GM12892 (cell line): ENCODE data around the gene TTC38.

Experiments
- POLR2A ChIP-seq: IDR thresholded peaks from 2 replicates; pipeline ENCODE4 v1.6.1; 2011; ENCODE audit warnings: low read depth, low read length, control low read depth
- TAF1 ChIP-seq: IDR thresholded peaks from 2 replicates; pipeline ENCODE4 v1.6.1; 2011; ENCODE audit warnings: low read depth, mild to moderate bottlenecking, control low read depth, low read length, borderline replicate concordance

DNA sequence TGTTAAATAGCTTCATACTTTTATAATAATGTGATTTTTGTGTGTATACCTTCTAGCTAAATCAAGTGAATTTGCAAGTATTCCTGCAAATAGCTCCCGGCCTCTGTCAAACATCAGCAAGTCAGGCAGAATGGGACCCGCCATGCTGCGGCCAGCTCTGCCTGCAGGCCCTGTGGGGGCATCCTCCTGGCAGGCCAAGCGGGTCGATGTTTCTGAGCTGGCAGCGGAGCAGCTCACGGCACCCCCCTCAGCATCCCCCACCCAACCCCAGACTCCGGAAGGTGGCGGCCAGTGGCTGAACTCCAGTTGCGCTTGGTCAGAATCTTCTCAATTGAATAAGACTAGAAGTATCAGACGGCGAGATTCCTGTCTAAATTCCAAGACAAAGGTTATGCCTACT, 48.2 kb downstream of the TTC38 start:
- TF ChIP-seq TAF1 (no peak), POLR2A (no peak)
